Gastroesophageal sphincter (tissue), 3 donors: ENCODE results near the gene NFATC4.
A peak's percentile ranks its signal among the peaks of the same experiment; 100 is the strongest.
"Not testable (repeated sequence)": the region's sequence is repeated elsewhere in the genome, so short reads cannot be mapped to it uniquely, and the experiment has no call there.

Experiments used
- POLR2A ChIP-seq, 2 donors: fragments of 450-650 bp; IDR thresholded peaks; one replicate each; pipeline ENCODE4 v1.6.1; 2017; ENCODE audit warnings: antibody characterized with exemption in 2 of 2, mild to moderate bottlenecking in 2 of 2, moderate library complexity in 1 of 2
- POLR2AphosphoS5 ChIP-seq: sonication (generic); formaldehyde crosslinking; IDR thresholded peaks from one replicate; pipeline ENCODE4 v1.6.1; 2017; ENCODE audit warnings: antibody characterized with exemption
- TF ChIP-seq, protein P1 (sequence below), 4 experiments: fragments of 200-600 bp in 2 of 4; fragments of 450-650 bp in 2 of 4; sonication (generic) in 1 of 4; IDR thresholded peaks; one replicate each; pipeline ENCODE4 v1.5.1; 2017 to 2019; ENCODE audit warnings: antibody characterized with exemption in 4 of 4, mild to moderate bottlenecking in 2 of 4, moderate library complexity in 2 of 4

DNA sequence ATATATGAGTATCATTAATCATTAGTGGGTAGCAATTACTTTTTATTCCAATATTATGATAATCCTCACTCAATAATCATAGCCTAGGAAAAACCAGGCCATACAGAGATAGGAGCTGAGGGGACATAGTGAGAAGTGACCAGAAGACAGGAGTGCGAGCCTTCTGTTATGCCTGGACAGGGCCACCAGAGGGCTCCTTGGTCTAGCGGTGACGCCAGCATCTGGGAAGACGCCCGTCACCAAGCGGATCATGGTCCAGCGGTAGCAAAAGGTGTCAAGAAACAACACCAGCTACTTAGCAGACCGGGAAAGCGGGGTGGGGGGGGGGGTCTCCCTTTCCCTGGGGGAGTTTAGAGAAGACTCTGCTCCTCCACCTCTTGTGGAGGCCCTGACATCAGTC, 40.1 kb upstream of the NFATC4 start:
- TF ChIP-seq, protein P1, sequence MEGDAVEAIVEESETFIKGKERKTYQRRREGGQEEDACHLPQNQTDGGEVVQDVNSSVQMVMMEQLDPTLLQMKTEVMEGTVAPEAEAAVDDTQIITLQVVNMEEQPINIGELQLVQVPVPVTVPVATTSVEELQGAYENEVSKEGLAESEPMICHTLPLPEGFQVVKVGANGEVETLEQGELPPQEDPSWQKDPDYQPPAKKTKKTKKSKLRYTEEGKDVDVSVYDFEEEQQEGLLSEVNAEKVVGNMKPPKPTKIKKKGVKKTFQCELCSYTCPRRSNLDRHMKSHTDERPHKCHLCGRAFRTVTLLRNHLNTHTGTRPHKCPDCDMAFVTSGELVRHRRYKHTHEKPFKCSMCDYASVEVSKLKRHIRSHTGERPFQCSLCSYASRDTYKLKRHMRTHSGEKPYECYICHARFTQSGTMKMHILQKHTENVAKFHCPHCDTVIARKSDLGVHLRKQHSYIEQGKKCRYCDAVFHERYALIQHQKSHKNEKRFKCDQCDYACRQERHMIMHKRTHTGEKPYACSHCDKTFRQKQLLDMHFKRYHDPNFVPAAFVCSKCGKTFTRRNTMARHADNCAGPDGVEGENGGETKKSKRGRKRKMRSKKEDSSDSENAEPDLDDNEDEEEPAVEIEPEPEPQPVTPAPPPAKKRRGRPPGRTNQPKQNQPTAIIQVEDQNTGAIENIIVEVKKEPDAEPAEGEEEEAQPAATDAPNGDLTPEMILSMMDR (IDR thresholded peaks at IDR 0.05), result peak in 3 of 4 experiments; percentile 65 to 79 (median 74)
- TF ChIP-seq POLR2A (IDR thresholded peaks at IDR 0.05); POLR2AphosphoS5: not testable (repeated sequence)
